ENCODE measurements around the gene GJE1.

DNA sequence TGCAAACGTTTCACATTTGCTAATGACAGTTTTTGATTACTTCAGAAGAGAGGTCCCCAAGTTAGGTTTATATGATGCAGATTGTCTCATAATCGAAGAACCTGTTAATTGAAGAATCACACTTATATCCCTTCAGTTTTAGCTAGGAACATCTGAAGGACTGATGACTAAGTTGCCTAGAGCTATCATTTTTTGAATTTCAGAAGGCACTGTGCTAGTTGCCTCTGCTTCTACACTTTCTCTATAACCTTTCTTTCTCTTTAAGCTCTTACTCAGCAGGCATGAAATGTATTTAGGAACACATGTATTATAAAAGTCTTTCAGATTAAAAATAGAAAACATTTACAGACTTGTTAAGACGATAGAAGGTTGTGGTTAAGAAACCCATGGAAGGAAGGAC is 14.4 kb upstream of the GJE1 start:
- TF ChIP-seq, protein P1, sequence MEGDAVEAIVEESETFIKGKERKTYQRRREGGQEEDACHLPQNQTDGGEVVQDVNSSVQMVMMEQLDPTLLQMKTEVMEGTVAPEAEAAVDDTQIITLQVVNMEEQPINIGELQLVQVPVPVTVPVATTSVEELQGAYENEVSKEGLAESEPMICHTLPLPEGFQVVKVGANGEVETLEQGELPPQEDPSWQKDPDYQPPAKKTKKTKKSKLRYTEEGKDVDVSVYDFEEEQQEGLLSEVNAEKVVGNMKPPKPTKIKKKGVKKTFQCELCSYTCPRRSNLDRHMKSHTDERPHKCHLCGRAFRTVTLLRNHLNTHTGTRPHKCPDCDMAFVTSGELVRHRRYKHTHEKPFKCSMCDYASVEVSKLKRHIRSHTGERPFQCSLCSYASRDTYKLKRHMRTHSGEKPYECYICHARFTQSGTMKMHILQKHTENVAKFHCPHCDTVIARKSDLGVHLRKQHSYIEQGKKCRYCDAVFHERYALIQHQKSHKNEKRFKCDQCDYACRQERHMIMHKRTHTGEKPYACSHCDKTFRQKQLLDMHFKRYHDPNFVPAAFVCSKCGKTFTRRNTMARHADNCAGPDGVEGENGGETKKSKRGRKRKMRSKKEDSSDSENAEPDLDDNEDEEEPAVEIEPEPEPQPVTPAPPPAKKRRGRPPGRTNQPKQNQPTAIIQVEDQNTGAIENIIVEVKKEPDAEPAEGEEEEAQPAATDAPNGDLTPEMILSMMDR (IDR thresholded peaks at IDR 0.05), result no peak
- TF ChIP-seq POLR2A (IDR thresholded peaks at IDR 0.05), result no peak
